ENCODE data around the gene TSPAN16. TPM values are rescaled to one million over a fixed set of nuclear protein-coding genes. Genes with fewer than 3 reads are reported as not detected.

TSPAN16 gene
- total and polyA plus RNA-seq, 2 of the 13 experiments (the other 11 are each of a cell fraction or from before 2014, with no cell fraction given): not detected

DNA sequence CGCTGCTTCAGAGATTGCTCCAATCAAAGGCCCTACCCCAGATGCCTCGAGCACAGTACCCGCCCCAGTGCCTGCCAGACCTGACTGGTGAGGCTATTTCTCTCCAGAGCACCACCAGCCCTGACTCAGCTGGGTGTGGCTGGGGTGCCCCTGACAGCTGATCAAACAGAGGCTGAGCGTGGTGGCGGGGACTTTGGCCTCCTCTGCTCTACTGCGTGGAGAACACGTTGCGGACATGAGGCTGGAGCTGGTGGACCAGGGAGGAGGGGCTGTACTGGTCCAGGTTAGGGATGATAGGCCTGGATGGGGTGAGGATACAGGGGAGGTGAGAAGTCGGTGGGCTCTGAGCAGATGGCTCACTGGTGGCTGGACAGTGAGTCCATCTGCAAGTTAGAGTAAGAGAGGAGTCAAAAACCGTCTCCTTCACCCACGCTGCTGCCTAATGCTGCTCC is 30.1 kb upstream of the TSPAN16 start (continued):
- TF ChIP-seq HNRNPK (IDR thresholded peaks at IDR 0.05; ENCODE audit: low read depth, low read length, poor library complexity, severe bottlenecking) (peak; percentile 81), HOXA3 (CRISPR knock-in tag; IDR thresholded peaks at IDR 0.05) (peak; percentile 94), RBFOX2 (IDR thresholded peaks at IDR 0.05; ENCODE audit: low read depth, low read length) (no peak), HCFC1 (IDR thresholded peaks at IDR 0.05; ENCODE audit: low read depth, low read length) (no peak), HDAC6 (IDR thresholded peaks at IDR 0.05; ENCODE audit: low read depth, low read length) (no peak), ZNF296 (CRISPR knock-in tag; conservative IDR thresholded peaks at IDR 0.05) (0 out of 2 replicates have a peak, but pooled peaks have one; percentile 10), ZNF564 (CRISPR knock-in tag; IDR thresholded peaks at IDR 0.05) (peak; percentile 94), HHEX (CRISPR knock-in tag; IDR thresholded peaks at IDR 0.05) (no peak), ZNF792 (CRISPR knock-in tag; IDR thresholded peaks at IDR 0.05) (peak; percentile 96), MTA3 (CRISPR knock-in tag; IDR thresholded peaks at IDR 0.05) (no peak), THYN1 (CRISPR knock-in tag; IDR thresholded peaks at IDR 0.05; ENCODE audit: borderline replicate concordance, low read depth) (0 out of 2 replicates have a peak, but pooled peaks have one; percentile 25), RARG (CRISPR knock-in tag; IDR thresholded peaks at IDR 0.05; ENCODE audit: low read depth) (no peak), AGO2 (optimal IDR thresholded peaks at IDR 0.05; ENCODE audit: low read depth, low read length) (no peak), ZBTB38 (CRISPR knock-in tag; IDR thresholded peaks at IDR 0.05) (peak; percentile 96), PPARG (CRISPR knock-in tag; conservative IDR thresholded peaks at IDR 0.05) (peak; percentile 40; the same call in 1 of the 2 replicates), MTF2 (CRISPR knock-in tag; IDR thresholded peaks at IDR 0.05; ENCODE audit: borderline replicate concordance) (no peak), MAFK (conservative IDR thresholded peaks at IDR 0.05 in 1 of 2, IDR thresholded peaks at IDR 0.05 in 1 of 2; ENCODE audit: low read length in 2 of 2) (peak; percentile 56 to 65), ZNF251 (CRISPR knock-in tag; IDR thresholded peaks at IDR 0.05) (no peak), ZNF652 (CRISPR knock-in tag; IDR thresholded peaks at IDR 0.05; ENCODE audit: borderline replicate concordance, low read depth) (0 out of 2 replicates have a peak, but pooled peaks have one; percentile 35), ZBTB21 (CRISPR knock-in tag; IDR thresholded peaks at IDR 0.05) (peak; percentile 72; the same call in 1 of the 2 replicates)
- TF ChIP-seq, protein P1, sequence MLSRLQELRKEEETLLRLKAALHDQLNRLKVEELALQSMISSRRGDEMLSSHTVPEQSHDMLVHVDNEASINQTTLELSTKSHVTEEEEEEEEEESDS (CRISPR knock-in tag; IDR thresholded peaks at IDR 0.05; ENCODE audit: borderline replicate concordance): peak; percentile 80; the same call in 1 of the 2 replicates
- TF ChIP-seq, protein P2, sequence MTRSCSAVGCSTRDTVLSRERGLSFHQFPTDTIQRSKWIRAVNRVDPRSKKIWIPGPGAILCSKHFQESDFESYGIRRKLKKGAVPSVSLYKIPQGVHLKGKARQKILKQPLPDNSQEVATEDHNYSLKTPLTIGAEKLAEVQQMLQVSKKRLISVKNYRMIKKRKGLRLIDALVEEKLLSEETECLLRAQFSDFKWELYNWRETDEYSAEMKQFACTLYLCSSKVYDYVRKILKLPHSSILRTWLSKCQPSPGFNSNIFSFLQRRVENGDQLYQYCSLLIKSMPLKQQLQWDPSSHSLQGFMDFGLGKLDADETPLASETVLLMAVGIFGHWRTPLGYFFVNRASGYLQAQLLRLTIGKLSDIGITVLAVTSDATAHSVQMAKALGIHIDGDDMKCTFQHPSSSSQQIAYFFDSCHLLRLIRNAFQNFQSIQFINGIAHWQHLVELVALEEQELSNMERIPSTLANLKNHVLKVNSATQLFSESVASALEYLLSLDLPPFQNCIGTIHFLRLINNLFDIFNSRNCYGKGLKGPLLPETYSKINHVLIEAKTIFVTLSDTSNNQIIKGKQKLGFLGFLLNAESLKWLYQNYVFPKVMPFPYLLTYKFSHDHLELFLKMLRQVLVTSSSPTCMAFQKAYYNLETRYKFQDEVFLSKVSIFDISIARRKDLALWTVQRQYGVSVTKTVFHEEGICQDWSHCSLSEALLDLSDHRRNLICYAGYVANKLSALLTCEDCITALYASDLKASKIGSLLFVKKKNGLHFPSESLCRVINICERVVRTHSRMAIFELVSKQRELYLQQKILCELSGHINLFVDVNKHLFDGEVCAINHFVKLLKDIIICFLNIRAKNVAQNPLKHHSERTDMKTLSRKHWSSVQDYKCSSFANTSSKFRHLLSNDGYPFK (CRISPR knock-in tag; IDR thresholded peaks at IDR 0.05; ENCODE audit: borderline replicate concordance): peak; percentile 67; the same call in 1 of the 2 replicates
- TF ChIP-seq, protein P3, sequence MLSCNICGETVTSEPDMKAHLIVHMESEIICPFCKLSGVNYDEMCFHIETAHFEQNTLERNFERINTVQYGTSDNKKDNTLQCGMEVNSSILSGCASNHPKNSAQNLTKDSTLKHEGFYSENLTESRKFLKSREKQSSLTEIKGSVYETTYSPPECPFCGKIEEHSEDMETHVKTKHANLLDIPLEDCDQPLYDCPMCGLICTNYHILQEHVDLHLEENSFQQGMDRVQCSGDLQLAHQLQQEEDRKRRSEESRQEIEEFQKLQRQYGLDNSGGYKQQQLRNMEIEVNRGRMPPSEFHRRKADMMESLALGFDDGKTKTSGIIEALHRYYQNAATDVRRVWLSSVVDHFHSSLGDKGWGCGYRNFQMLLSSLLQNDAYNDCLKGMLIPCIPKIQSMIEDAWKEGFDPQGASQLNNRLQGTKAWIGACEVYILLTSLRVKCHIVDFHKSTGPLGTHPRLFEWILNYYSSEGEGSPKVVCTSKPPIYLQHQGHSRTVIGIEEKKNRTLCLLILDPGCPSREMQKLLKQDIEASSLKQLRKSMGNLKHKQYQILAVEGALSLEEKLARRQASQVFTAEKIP (CRISPR knock-in tag; IDR thresholded peaks at IDR 0.05; ENCODE audit: borderline replicate concordance): no peak
- TF ChIP-seq, protein P4, sequence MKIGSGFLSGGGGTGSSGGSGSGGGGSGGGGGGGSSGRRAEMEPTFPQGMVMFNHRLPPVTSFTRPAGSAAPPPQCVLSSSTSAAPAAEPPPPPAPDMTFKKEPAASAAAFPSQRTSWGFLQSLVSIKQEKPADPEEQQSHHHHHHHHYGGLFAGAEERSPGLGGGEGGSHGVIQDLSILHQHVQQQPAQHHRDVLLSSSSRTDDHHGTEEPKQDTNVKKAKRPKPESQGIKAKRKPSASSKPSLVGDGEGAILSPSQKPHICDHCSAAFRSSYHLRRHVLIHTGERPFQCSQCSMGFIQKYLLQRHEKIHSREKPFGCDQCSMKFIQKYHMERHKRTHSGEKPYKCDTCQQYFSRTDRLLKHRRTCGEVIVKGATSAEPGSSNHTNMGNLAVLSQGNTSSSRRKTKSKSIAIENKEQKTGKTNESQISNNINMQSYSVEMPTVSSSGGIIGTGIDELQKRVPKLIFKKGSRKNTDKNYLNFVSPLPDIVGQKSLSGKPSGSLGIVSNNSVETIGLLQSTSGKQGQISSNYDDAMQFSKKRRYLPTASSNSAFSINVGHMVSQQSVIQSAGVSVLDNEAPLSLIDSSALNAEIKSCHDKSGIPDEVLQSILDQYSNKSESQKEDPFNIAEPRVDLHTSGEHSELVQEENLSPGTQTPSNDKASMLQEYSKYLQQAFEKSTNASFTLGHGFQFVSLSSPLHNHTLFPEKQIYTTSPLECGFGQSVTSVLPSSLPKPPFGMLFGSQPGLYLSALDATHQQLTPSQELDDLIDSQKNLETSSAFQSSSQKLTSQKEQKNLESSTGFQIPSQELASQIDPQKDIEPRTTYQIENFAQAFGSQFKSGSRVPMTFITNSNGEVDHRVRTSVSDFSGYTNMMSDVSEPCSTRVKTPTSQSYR (CRISPR knock-in tag; IDR thresholded peaks at IDR 0.05; ENCODE audit: borderline replicate concordance): peak; percentile 91
